CD4-positive, alpha-beta T cell treated with Interleukin-1 beta for 1 hour (primary cell): Measurements from ENCODE around the gene SNAPC4.
"Not testable (repeated sequence)": the region's sequence is repeated elsewhere in the genome, so short reads cannot be mapped to it uniquely, and the experiment has no call there.

Experiments used
- DNase-seq, 2 donors: peaks; one replicate each; pipeline ENCODE4 v3.0.0-alpha.2; 2020 to 2022

SNAPC4 gene

GRCh38 chr9:136352682-136353081 is 47.3 kb downstream of the SNAPC4 start:
- DNase-seq: no peak

- not testable (repeated sequence) for DNase-seq
Observed at GRCh38 chr9:136351868-136352267, 48.1 kb downstream of the SNAPC4 start.

- DNase-seq: no peak
Observed at GRCh38 chr9:136351252-136351800, 48.6 kb downstream of the SNAPC4 start.
